T-cell (primary cell): ENCODE data around the gene EEA1. TPM values are rescaled to one million over a fixed set of nuclear protein-coding genes. Genes with fewer than 3 reads are reported as not detected.

ENCODE experiments used
- ATAC-seq, 4 experiments: fragments of 200-7000 bp in 3 of 4; fragments of 150-1000 bp in 1 of 4; cut with Tn5 transposase; replicated peaks in 1 of 4; 1 replicate in 3 of 4; 2 replicates in 1 of 4; pipeline ENCODE4 v1.10.0; 2021; ENCODE audit warnings: moderate library complexity in 3 of 4, mild to moderate bottlenecking in 2 of 4, moderate number of reproducible peaks in 1 of 4
- CTCF ChIA-PET, 2 donors: fragments of 300-600 bp; sonication (Branson Sonifier 250); formaldehyde crosslinking; loops; one replicate each; lab custom pipeline; 2022; ENCODE audit warnings: antibody characterized with exemption in 2 of 2; lab: Charles Lee
- POLR2A ChIA-PET, 2 donors: fragments of 300-600 bp; sonication (Branson Sonifier 250); formaldehyde crosslinking; loops; one replicate each; lab custom pipeline; 2022; ENCODE audit warnings: antibody characterized with exemption in 2 of 2; lab: Charles Lee
- DNase-seq, 35 experiments: peaks; one replicate each; pipeline versions ENCODE4 v3.0.0 to v3.0.0-alpha.2; 2013 to 2023
- H3K27ac ChIP-seq: one replicate; pipeline ENCODE4 v1.5.1; 2013; ENCODE audit warnings: low read length
- H3K27me3 ChIP-seq, 2 experiments: replicated peaks in 1 of 2; 1 replicate in 1 of 2; 2 replicates in 1 of 2; pipeline versions ENCODE4 v1.6.1 to v1.7.0; 2013; ENCODE audit warnings: low read length in 1 of 2, mixed read lengths in 1 of 2; ENCODE audit not compliant: control insufficient read depth in 2 of 2, insufficient read depth in 2 of 2; ENCODE audit errors: extremely low read depth in 1 of 2
- H3K36me3 ChIP-seq, 2 donors: 1 replicate in 1 of 2; 2 replicates in 1 of 2; pipeline versions ENCODE4 v1.6.1 to v1.7.0; 2013; ENCODE audit warnings: low read length in 1 of 2; ENCODE audit not compliant: control insufficient read depth in 2 of 2, insufficient read depth in 1 of 2; ENCODE audit errors: extremely low read depth in 1 of 2
- H3K4me1 ChIP-seq, 2 experiments: 1 replicate in 1 of 2; 2 replicates in 1 of 2; pipeline versions ENCODE4 v1.6.1 to v1.7.0; 2013; ENCODE audit warnings: low read length in 2 of 2, mixed read lengths in 1 of 2; ENCODE audit not compliant: insufficient read depth in 2 of 2, control insufficient read depth in 1 of 2; ENCODE audit errors: extremely low read depth in 1 of 2
- H3K4me3 ChIP-seq, 2 donors: 1 replicate in 1 of 2; 2 replicates in 1 of 2; pipeline versions ENCODE4 v1.5.1 to v1.7.0; 2013; ENCODE audit warnings: mild to moderate bottlenecking in 2 of 2, low read length in 1 of 2, moderate library complexity in 1 of 2; ENCODE audit not compliant: control insufficient read depth in 1 of 2; ENCODE audit errors: extremely low read depth in 1 of 2
- H3K9me3 ChIP-seq: 2 replicates; pipeline ENCODE4 v1.7.0; 2013
- H3K27ac Mint-ChIP-seq, 2 donors: one replicate each; pipeline ENCODE4 v1.8.0; 2020 to 2021; ENCODE audit warnings: mild to moderate bottlenecking in 2 of 2, mixed read lengths in 2 of 2
- H3K27me3 Mint-ChIP-seq, 2 donors: one replicate each; pipeline ENCODE4 v1.8.0; 2021 to 2022; ENCODE audit warnings: mixed read lengths in 2 of 2
- H3K36me3 Mint-ChIP-seq: one replicate; pipeline ENCODE4 v1.8.0; 2021; ENCODE audit warnings: mixed read lengths
- H3K4me1 Mint-ChIP-seq, 3 donors: one replicate each; pipeline ENCODE4 v1.8.0; 2020 to 2022; ENCODE audit warnings: mixed read lengths in 3 of 3, mild to moderate bottlenecking in 1 of 3
- H3K4me3 Mint-ChIP-seq, 3 donors: one replicate each; pipeline ENCODE4 v1.8.0; 2020 to 2022; ENCODE audit warnings: mild to moderate bottlenecking in 3 of 3, mixed read lengths in 3 of 3, moderate library complexity in 3 of 3
- H3K9me3 Mint-ChIP-seq, 3 donors: one replicate each; pipeline ENCODE4 v1.8.0; 2020 to 2022; ENCODE audit warnings: mixed read lengths in 3 of 3
- WGBS: methylation state at CpG from one replicate; pipeline ENCODE4 v1.1.5; 2013; ENCODE audit warnings: missing lambda C conversion rate; ENCODE audit not compliant: insufficient coverage; 5-methylcytosine and 5-hydroxymethylcytosine counted together
- total RNA-seq, 35 experiments: library from RNA in 6 of 35; stranded (reverse) in 6 of 35; fragments of 120-200 nt in 1 of 35; gene quantifications; one replicate each; pipeline versions ENCODE4 v1.2.1 to v1.2.4 and lab custom pipeline; 2013 to 2026

EEA1 gene
- total RNA-seq, 5 donors from 2014 or later (not counting 1 experiment from before 2014, with no cell fraction given) = 21.4 to 29.5 (median 23.5) TPM

DNA sequence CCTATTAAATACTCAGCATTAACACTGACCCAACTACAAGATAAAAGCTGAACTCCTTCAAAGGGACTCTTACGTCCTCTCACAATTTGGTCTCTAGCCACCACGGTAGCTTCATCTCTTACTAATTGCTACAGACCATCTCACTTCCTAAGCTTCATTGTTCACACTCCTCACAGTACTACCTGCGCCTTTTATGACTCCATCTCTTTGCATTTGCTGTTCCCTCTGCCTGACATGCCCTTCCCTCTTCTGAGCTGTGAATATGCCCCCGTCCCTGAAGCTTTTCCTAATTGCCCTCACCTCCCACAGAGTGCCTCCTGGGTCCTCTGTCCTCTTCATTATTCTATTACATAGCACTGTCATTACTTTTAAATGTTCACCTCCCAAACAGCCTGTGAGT, 2.5 kb downstream of the EEA1 start:
- Histone ChIP-seq H3K27ac (no peak overlapping the region), H3K27me3 (no peaks in the 10 kb centered on the region), H3K4me3 (no peak overlapping the region), H3K9me3 (no peaks in the 10 kb centered on the region), H3K36me3 (no peaks in the 10 kb centered on the region), H3K4me1 (peaks cover 14 to 22% of the 10 kb centered on the region in 2 experiments)
- Mint-ChIP-seq H3K4me1 (peaks cover 49 to 57% (median 49%) of the 10 kb centered on the region in 3 donors), H3K27ac (peak overlapping the region; percentile 13 to 89), H3K36me3 (peaks cover 17% of the 10 kb centered on the region), H3K9me3 (no peaks in the 10 kb centered on the region), H3K27me3 (no peaks in the 10 kb centered on the region), H3K4me3 (peak overlapping the region; percentile 3 to 83 (median 81))
- 96% methylated on average over 3 of the region's 4 CpGs for WGBS
- ATAC-seq = no peak
- ChIA-PET POLR2A (interaction anchor here (0.5 to 1.1 kb wide), 4 partner anchors 17 to 1610 kb away, joined by 3 read pairs; no protein-coding TSS in a partner anchor), CTCF (interaction anchor here (0.5 to 4.4 kb wide), 17 partner anchors 17 to 1114 kb away, joined by 3 to 12 read pairs (median 3); no protein-coding TSS in a partner anchor)
- no peak for DNase-seq

DNA sequence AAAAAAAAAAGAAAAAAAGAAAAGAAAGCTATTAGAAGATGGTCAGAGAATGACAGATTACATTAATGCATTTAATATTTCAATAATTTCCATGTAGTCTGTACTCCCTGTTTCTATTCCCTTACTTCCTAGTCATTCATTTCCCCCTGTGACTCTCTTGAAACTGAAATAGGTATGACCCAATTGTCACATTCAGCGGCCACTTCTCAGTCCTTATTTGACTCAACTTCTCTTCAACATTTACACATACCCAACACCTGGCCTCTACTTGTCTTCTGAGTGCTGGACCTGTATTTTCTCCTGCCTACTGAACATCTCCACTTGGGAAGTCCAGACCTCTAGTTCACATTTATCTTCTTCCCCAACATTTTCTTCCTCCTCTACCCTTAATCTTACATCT, 7.2 kb downstream of the EEA1 start:
- H3K27ac ChIP-seq = no peak overlapping the region
- no peaks in the 10 kb centered on the region for H3K27me3 ChIP-seq
- Mint-ChIP-seq H3K4me3 (no peak overlapping the region), H3K4me1 (peaks cover 29 to 31% (median 31%) of the 10 kb centered on the region in 3 donors), H3K27me3 (no peaks in the 10 kb centered on the region), H3K27ac (no peak overlapping the region), H3K36me3 (peaks cover 17% of the 10 kb centered on the region), H3K9me3 (no peaks in the 10 kb centered on the region)
- no peaks in the 10 kb centered on the region for H3K36me3 ChIP-seq
- no peak for DNase-seq
- POLR2A ChIA-PET = no interaction called here
- WGBS = 36% methylated on average over 1 of the region's 1 CpG
- ATAC-seq = no peak
- H3K9me3 ChIP-seq = no peaks in the 10 kb centered on the region
- no peak overlapping the region for H3K4me3 ChIP-seq
- peaks cover 0 to 4% of the 10 kb centered on the region in 2 experiments for H3K4me1 ChIP-seq
- CTCF ChIA-PET = interaction anchor here in 1 of 2 donors (0.7 kb wide), 2 partner anchors 64 to 1226 kb away, joined by 3 read pairs; no protein-coding TSS in a partner anchor

DNA sequence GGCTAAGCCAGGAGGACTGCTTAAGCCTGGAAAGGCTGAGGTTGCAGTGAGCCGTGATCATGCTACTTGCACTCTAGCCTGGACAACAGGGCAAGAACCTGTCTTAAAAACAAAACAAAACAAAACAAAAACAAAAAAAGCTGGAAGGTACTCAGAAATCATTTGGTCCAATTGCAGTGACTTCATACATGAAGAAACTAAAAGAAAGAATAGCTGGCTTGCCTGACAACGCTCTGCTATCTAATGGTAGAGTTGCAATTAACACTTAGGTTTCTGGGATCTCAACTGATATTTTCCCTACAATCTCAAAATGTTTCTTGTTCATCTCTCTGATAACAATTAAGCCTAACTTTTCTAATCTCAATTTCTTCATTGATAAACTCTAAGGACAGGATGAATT, 13.7 kb downstream of the EEA1 start:
- Histone ChIP-seq H3K4me3 (no peak overlapping the region), H3K27me3 (no peaks in the 10 kb centered on the region), H3K9me3 (no peaks in the 10 kb centered on the region), H3K27ac (no peak overlapping the region), H3K36me3 (no peaks in the 10 kb centered on the region), H3K4me1 (peaks cover 0 to 6% of the 10 kb centered on the region in 2 experiments)
- H3K36me3 Mint-ChIP-seq = peaks cover 14% of the 10 kb centered on the region
- H3K27me3 Mint-ChIP-seq = no peaks in the 10 kb centered on the region
- no peak overlapping the region for H3K4me3 Mint-ChIP-seq
- H3K27ac Mint-ChIP-seq = no peak overlapping the region
- ChIA-PET CTCF (interaction anchor here (0.6 to 1.2 kb wide), 2 partner anchors 16 to 68 kb away, joined by 3 read pairs; no protein-coding TSS in a partner anchor), POLR2A (no interaction called here)
- no peaks in the 10 kb centered on the region for H3K9me3 Mint-ChIP-seq
- 100% methylated on average over 1 of the region's 2 CpGs for WGBS
- H3K4me1 Mint-ChIP-seq = peaks cover 35 to 49% (median 49%) of the 10 kb centered on the region in 3 donors
- DNase-seq (no peak), ATAC-seq (no peak)

DNA sequence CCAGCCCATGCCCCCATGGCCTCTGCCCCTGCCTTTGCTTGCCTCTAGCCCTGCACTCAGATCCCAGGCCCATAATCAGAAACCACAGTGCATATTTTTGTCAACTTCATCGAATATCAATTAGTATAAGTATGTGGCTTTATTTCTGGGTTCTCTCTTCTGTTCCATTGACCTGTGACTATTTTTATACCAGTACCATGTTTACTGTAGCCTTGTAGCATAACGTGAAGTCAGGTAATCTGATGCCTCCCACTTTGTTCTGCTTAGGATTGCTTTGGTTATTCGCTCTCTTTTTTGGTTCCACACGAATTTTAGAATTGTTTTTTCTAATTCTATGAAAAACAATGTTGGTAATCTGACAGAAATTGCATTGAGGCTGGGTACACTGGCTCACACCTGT, 14.9 kb downstream of the EEA1 start:
- Mint-ChIP-seq H3K27me3 (no peaks in the 10 kb centered on the region), H3K27ac (peak overlapping the region; percentile 49 to 77), H3K4me1 (peaks cover 37 to 51% (median 49%) of the 10 kb centered on the region in 3 donors), H3K9me3 (no peaks in the 10 kb centered on the region), H3K36me3 (peaks cover 14% of the 10 kb centered on the region), H3K4me3 (no peak overlapping the region)
- ATAC-seq (no peak), DNase-seq (no peak)
- CTCF ChIA-PET = no interaction called here
- WGBS = no CpG with 5 or more reads among the region's 4 CpGs
- no peaks in the 10 kb centered on the region for H3K27me3 ChIP-seq
- peaks cover 0 to 6% of the 10 kb centered on the region in 2 experiments for H3K4me1 ChIP-seq
- H3K4me3 ChIP-seq = no peak overlapping the region
- POLR2A ChIA-PET = no interaction called here
- H3K27ac ChIP-seq = no peak overlapping the region
- peaks cover 4% of the 10 kb centered on the region for H3K9me3 ChIP-seq
- H3K36me3 ChIP-seq = no peaks in the 10 kb centered on the region

DNA sequence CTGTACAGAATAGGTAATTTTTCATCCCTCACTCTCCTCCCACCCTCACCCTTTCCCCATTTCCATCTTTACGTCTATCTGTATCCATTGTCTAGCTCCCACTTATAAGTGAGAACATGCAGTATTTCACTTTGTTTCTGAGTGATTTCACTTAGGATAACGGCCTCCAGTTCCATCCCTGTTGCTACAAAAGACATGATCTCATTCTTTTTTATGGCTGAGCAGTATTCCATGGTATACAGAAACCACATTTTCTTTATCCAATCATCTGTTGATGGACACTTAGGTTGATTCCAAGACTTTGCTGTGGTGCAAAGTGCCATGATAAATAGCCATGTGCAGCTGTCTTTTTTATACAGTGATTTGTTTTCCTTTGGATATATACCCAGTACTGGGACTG, 16.4 kb downstream of the EEA1 start:
- Histone ChIP-seq H3K4me1 (peaks cover 6 to 12% of the 10 kb centered on the region in 2 experiments), H3K4me3 (no peak overlapping the region), H3K9me3 (peaks cover 4% of the 10 kb centered on the region), H3K27me3 (no peaks in the 10 kb centered on the region), H3K36me3 (no peaks in the 10 kb centered on the region), H3K27ac (no peak overlapping the region)
- Mint-ChIP-seq H3K4me3 (no peak overlapping the region), H3K9me3 (no peaks in the 10 kb centered on the region), H3K27me3 (no peaks in the 10 kb centered on the region), H3K27ac (peak overlapping the region; percentile 77 to 85), H3K4me1 (peaks cover 47 to 62% (median 55%) of the 10 kb centered on the region in 3 donors), H3K36me3 (peaks cover 14% of the 10 kb centered on the region)
- no peak for ATAC-seq
- ChIA-PET POLR2A (interaction anchor here in 1 of 2 donors (0.5 to 0.6 kb wide), 2 partner anchors 33 to 760 kb away, joined by 3 read pairs; no protein-coding TSS in a partner anchor), CTCF (no interaction called here)
- 100% methylated on average over 1 of the region's 2 CpGs for WGBS
- no peak for DNase-seq

DNA sequence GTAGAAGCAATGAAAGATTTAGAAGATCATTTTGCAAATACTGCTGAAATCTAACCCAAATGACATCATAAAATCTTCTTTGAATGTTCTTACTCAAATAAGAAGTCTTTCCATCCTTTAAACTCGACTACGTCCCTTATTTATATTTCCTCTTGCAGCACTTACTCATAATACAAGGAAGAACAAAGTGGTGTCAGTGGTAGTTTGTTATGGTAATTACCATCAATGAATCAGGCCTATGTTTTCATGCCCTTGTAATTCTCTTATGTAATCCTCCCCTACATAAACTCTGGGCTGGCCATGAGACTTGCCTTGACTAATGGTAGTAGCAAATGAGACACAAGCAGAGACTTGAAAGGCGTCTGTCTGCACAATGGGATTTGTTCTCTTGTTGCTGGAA, 17.0 kb downstream of the EEA1 start:
- ATAC-seq (peak in 2 of 4 experiments; percentile 18 to 33), DNase-seq (no peak)
- H3K27ac Mint-ChIP-seq = peak overlapping the region; percentile 77 to 85
- Histone ChIP-seq H3K27me3 (no peaks in the 10 kb centered on the region), H3K36me3 (no peaks in the 10 kb centered on the region), H3K4me3 (no peak overlapping the region), H3K9me3 (peaks cover 4% of the 10 kb centered on the region), H3K27ac (peak overlapping the region; percentile 32), H3K4me1 (peaks cover 7 to 19% of the 10 kb centered on the region in 2 experiments)
- peaks cover 52 to 67% (median 61%) of the 10 kb centered on the region in 3 donors for H3K4me1 Mint-ChIP-seq
- H3K4me3 Mint-ChIP-seq = peak overlapping the region in 1 of 3 donors; percentile 33
- H3K36me3 Mint-ChIP-seq = peaks cover 14% of the 10 kb centered on the region
- H3K9me3 Mint-ChIP-seq = no peaks in the 10 kb centered on the region
- POLR2A ChIA-PET = interaction anchor here in 1 of 2 donors (1.1 kb wide), 1 partner anchor 15 kb away, joined by 3 read pairs; no protein-coding TSS in a partner anchor
- CTCF ChIA-PET = no interaction called here
- H3K27me3 Mint-ChIP-seq = no peaks in the 10 kb centered on the region
- 83% methylated on average over 1 of the region's 3 CpGs for WGBS
